CD4-positive, CD25-positive, alpha-beta regulatory T cell (primary cell): ENCODE results near the gene DOLK. TPM values are rescaled to one million over a fixed set of nuclear protein-coding genes. Genes with fewer than 3 reads are reported as not detected.

Experiments
- ATAC-seq, 2 donors: fragments of 150-1000 bp; cut with Tn5 transposase; one replicate each; pipeline ENCODE4 v1.10.0; 2021; ENCODE audit warnings: low read depth in 2 of 2, moderate number of reproducible peaks in 2 of 2, moderate library complexity in 1 of 2
- DNase-seq, 3 donors: peaks; one replicate each; pipeline versions ENCODE4 v3.0.0 to v3.0.0-alpha.2; 2012 to 2022; ENCODE audit warnings: mixed read lengths in 1 of 3
- H3K27ac ChIP-seq: one replicate; pipeline ENCODE4 v1.7.0; 2013; ENCODE audit warnings: mild to moderate bottlenecking, low read length; ENCODE audit not compliant: insufficient read depth, poor library complexity, severe bottlenecking
- H3K27me3 ChIP-seq: one replicate; pipeline ENCODE4 v1.7.0; 2013; ENCODE audit warnings: low read length; ENCODE audit not compliant: control insufficient read depth, insufficient read depth
- H3K36me3 ChIP-seq: one replicate; pipeline ENCODE4 v1.7.0; 2013; ENCODE audit warnings: mild to moderate bottlenecking, low read length, moderate library complexity; ENCODE audit not compliant: control insufficient read depth, insufficient read depth
- H3K4me1 ChIP-seq: 2 replicates; pipeline ENCODE4 v1.7.0; 2013; ENCODE audit warnings: mild to moderate bottlenecking, low read length; ENCODE audit not compliant: insufficient read depth, control insufficient read depth, poor library complexity, severe bottlenecking
- H3K4me3 ChIP-seq: one replicate; pipeline ENCODE4 v1.7.0; 2013; ENCODE audit warnings: low read depth, mild to moderate bottlenecking, low read length, moderate library complexity
- H3K9me3 ChIP-seq, 2 experiments: 1 replicate in 1 of 2; 2 replicates in 1 of 2; pipeline ENCODE4 v1.7.0; 2013; ENCODE audit warnings: low read length in 2 of 2, mild to moderate bottlenecking in 1 of 2, moderate library complexity in 1 of 2; ENCODE audit not compliant: control insufficient read depth in 2 of 2
- H3K27ac Mint-ChIP-seq, 3 donors: one replicate each; pipeline ENCODE4 v1.8.0; 2020 to 2022; ENCODE audit warnings: mild to moderate bottlenecking in 3 of 3, mixed read lengths in 3 of 3, moderate library complexity in 2 of 3
- H3K27me3 Mint-ChIP-seq: one replicate; pipeline ENCODE4 v1.8.0; 2022; ENCODE audit warnings: mild to moderate bottlenecking, mixed read lengths
- H3K36me3 Mint-ChIP-seq: one replicate; pipeline ENCODE4 v1.8.0; 2020; ENCODE audit warnings: mixed read lengths
- H3K4me1 Mint-ChIP-seq, 4 donors: one replicate each; pipeline ENCODE4 v1.8.0; 2020 to 2022; ENCODE audit warnings: mixed read lengths in 4 of 4, mild to moderate bottlenecking in 1 of 4
- H3K4me3 Mint-ChIP-seq, 4 donors: one replicate each; pipeline ENCODE4 v1.8.0; 2020 to 2022; ENCODE audit warnings: mild to moderate bottlenecking in 4 of 4, mixed read lengths in 4 of 4, moderate library complexity in 3 of 4
- H3K9me3 Mint-ChIP-seq, 7 donors: one replicate each; pipeline ENCODE4 v1.8.0; 2020 to 2022; ENCODE audit warnings: mixed read lengths in 7 of 7, mild to moderate bottlenecking in 3 of 7, moderate library complexity in 2 of 7
- polyA plus RNA-seq, 4 donors: library from polyadenylated mRNA; unstranded; fragments of 300-500 nt; fragmentation: Illumina TruSeq; gene quantifications; one replicate each; pipeline ENCODE4 v1.2.3, GENCODE V29; 2021
- total RNA-seq: library from RNA; stranded (reverse); gene quantifications from one replicate; pipeline ENCODE4 v1.2.3, GENCODE V29; 2022

Gene DOLK
- total and polyA plus RNA-seq, 5 donors from 2014 or later: 6.1 to 12.3 (median 9.4) TPM

DNA sequence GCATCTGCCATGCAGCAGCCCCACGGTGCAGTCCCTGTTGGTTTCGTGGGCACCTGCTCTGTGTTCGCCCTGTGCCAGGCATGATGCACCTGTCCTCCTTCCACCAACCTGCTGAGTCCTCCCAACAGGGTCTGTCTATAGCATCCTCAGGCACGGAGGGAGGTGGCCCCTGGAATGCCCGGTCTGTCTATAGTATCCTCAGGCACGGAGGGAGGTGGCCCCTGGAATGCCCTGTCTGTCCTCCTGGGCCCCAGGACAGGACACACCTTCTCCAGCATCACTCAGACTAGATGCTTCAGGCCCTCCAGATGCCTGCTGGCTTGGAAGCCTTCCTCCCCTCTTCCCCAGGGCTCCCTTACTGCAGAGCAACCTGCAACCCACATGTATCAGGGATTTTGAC lies 36.5 kb downstream of the DOLK start:
- peaks cover 60% of the 10 kb centered on the region for H3K36me3 ChIP-seq

GRCh38 chr9:128909859-128910258 lies 37.5 kb downstream of the DOLK start:
- Mint-ChIP-seq H3K4me3 (no peak overlapping the region), H3K27me3 (no peaks in the 10 kb centered on the region), H3K36me3 (peaks cover 29% of the 10 kb centered on the region), H3K27ac (peak overlapping the region in 1 of 3 donors; percentile 84), H3K4me1 (peaks cover 0 to 79% (median 34%) of the 10 kb centered on the region in 4 donors), H3K9me3 (peaks cover 0 to 2% (median 0%) of the 10 kb centered on the region in 7 donors)
- ATAC-seq (no peak), DNase-seq (no peak)
- Histone ChIP-seq H3K27me3 (no peaks in the 10 kb centered on the region), H3K4me3 (no peak overlapping the region), H3K36me3 (peaks cover 56% of the 10 kb centered on the region), H3K27ac (no peak overlapping the region), H3K4me1 (peaks cover 43% of the 10 kb centered on the region), H3K9me3 (no peaks in the 10 kb centered on the region)

More for the DNA sequence above, 36.5 kb downstream of the DOLK start:
- H3K27me3 Mint-ChIP-seq: no peaks in the 10 kb centered on the region
- peaks cover 0 to 2% (median 0%) of the 10 kb centered on the region in 7 donors for H3K9me3 Mint-ChIP-seq
- peaks cover 32% of the 10 kb centered on the region for H3K36me3 Mint-ChIP-seq
- peak overlapping the region in 1 of 4 donors; percentile 12 for H3K4me3 Mint-ChIP-seq
- Histone ChIP-seq H3K4me3 (no peak overlapping the region), H3K27me3 (no peaks in the 10 kb centered on the region), H3K4me1 (peaks cover 33% of the 10 kb centered on the region), H3K9me3 (no peaks in the 10 kb centered on the region), H3K27ac (no peak overlapping the region)
- ATAC-seq: no peak
- H3K27ac Mint-ChIP-seq: peak overlapping the region in 2 of 3 donors; percentile 45 to 83
- peaks cover 0 to 77% (median 26%) of the 10 kb centered on the region in 4 donors for H3K4me1 Mint-ChIP-seq
- DNase-seq: no peak

GRCh38 chr9:128908372-128908771 lies 39.0 kb downstream of the DOLK start:
- Mint-ChIP-seq H3K9me3 (peaks cover 0 to 2% (median 0%) of the 10 kb centered on the region in 7 donors), H3K36me3 (peaks cover 29% of the 10 kb centered on the region), H3K27ac (peak overlapping the region in 1 of 3 donors; percentile 42), H3K4me1 (peaks cover 0 to 77% (median 37%) of the 10 kb centered on the region in 4 donors), H3K4me3 (peak overlapping the region in 1 of 4 donors; percentile 8), H3K27me3 (no peaks in the 10 kb centered on the region)
- no peaks in the 10 kb centered on the region for H3K9me3 ChIP-seq
- H3K27me3 ChIP-seq: no peaks in the 10 kb centered on the region
- no peak for ATAC-seq
- H3K4me3 ChIP-seq: no peak overlapping the region
- no peak for DNase-seq
- H3K4me1 ChIP-seq: peaks cover 56% of the 10 kb centered on the region
- no peak overlapping the region for H3K27ac ChIP-seq
- H3K36me3 ChIP-seq: peaks cover 45% of the 10 kb centered on the region

DNA sequence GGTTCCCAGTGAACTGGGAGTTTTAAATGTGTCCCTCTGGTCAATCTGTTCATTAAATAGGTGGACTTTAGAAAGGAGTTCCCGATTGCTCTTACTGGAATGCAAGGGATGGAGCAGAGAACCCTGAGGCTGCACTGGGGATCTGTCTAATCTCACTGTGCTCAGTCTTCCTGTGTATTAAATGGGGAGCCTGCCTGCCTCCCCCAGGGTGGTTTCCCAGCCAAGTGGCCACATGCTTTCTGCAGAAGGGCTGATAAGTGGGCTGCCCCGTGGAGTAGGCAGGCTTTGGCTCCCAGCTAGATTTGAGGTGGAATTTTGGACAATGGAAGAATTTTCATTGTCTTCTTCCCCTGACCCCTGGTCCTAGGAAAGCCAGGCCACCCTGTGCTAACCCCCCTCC lies 40.7 kb downstream of the DOLK start:
- no peak overlapping the region for H3K4me3 ChIP-seq
- peaks cover 56% of the 10 kb centered on the region for H3K4me1 ChIP-seq
- peaks cover 36% of the 10 kb centered on the region for H3K36me3 ChIP-seq
- peaks cover 20% of the 10 kb centered on the region for H3K36me3 Mint-ChIP-seq
- H3K4me3 Mint-ChIP-seq: peak overlapping the region in 1 of 4 donors; percentile 54
- no peak overlapping the region for H3K27ac ChIP-seq
- H3K27ac Mint-ChIP-seq: peak overlapping the region; percentile 52 to 96 (median 91)
- H3K27me3 ChIP-seq: no peaks in the 10 kb centered on the region
- DNase-seq: no peak
- peaks cover 0 to 2% (median 0%) of the 10 kb centered on the region in 7 donors for H3K9me3 Mint-ChIP-seq
- no peak for ATAC-seq
- peaks cover 6 to 77% (median 33%) of the 10 kb centered on the region in 4 donors for H3K4me1 Mint-ChIP-seq
- H3K9me3 ChIP-seq: no peaks in the 10 kb centered on the region
- H3K27me3 Mint-ChIP-seq: no peaks in the 10 kb centered on the region

DNA sequence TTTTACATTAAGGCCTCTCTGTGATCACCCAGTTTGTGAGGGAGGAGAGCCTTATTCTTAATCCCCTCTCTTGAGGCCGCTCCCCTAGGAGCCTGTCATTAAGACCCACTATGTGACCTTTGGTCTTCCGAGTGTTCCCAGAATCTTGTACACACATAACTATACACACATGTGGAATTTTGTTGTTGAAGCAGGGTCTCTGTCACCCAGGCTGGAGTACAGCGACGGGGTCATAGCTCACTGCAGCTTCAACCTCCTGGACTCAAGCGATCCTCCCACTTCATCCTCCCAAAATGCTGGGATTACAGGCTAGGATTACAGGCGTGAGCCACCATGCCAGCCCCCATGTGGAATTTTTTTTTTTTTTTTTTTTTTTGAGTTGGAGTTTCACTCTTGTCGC lies 41.4 kb downstream of the DOLK start:
- ATAC-seq: no peak
- Mint-ChIP-seq H3K9me3 (peaks cover 0 to 2% (median 0%) of the 10 kb centered on the region in 7 donors), H3K27ac (peak overlapping the region; percentile 43 to 79 (median 72)), H3K4me1 (peaks cover 6 to 77% (median 29%) of the 10 kb centered on the region in 4 donors), H3K27me3 (no peaks in the 10 kb centered on the region), H3K36me3 (peaks cover 20% of the 10 kb centered on the region), H3K4me3 (peak overlapping the region; percentile 5 to 68 (median 46))
- Histone ChIP-seq H3K36me3 (peaks cover 33% of the 10 kb centered on the region), H3K27me3 (no peaks in the 10 kb centered on the region), H3K9me3 (no peaks in the 10 kb centered on the region), H3K4me3 (no peak overlapping the region), H3K4me1 (peaks cover 56% of the 10 kb centered on the region), H3K27ac (peak overlapping the region; percentile 57)
- no peak for DNase-seq

DNA sequence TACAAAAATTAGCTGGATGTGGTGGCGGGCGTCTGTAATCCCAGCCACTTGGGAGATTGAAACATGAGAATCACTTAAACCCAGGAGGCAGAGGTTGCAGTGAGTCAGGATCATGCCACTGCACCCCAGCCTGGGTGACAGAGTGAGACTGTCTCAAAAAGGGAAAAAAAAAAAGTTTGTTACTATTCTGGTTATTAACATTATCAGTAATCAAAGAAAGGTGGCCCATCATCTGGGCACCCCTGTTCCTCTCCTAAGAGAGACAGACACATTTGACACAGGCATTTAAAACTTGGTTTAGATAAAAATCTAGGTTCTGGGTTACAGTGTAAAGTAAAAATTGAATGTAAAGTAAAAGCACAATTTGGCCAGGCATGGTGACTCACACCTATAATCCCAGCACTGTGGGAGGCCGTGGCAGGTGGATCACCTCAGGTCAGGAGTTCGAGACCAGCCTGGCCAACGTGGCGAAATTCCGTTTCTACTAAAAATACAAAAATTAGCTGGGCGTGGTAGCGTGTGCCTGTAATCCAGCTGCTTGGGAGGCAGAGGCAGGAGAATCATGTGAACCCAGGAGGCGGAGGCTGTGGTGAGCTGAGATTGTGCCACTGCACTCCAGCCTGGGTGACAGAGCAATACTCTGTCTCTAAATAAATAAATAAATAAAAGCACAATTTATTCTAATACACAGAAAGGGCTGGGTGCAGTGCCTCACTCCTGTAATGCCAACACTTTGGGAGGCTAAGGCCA lies 43.4 kb downstream of the DOLK start:
- peak overlapping the region; percentile 91 for H3K27ac ChIP-seq
- no peaks in the 10 kb centered on the region for H3K27me3 ChIP-seq
- peaks cover 23% of the 10 kb centered on the region for H3K36me3 ChIP-seq
- DNase-seq (no peak), ATAC-seq (no peak)
- Mint-ChIP-seq H3K27ac (peak overlapping the region; percentile 95 to 99 (median 98)), H3K27me3 (no peaks in the 10 kb centered on the region), H3K9me3 (no peaks in the 10 kb centered on the region), H3K36me3 (peaks cover 20% of the 10 kb centered on the region), H3K4me3 (peak overlapping the region; percentile 57 to 66 (median 64)), H3K4me1 (peaks cover 10 to 84% (median 38%) of the 10 kb centered on the region in 4 donors)
- no peak overlapping the region for H3K4me3 ChIP-seq
- peaks cover 67% of the 10 kb centered on the region for H3K4me1 ChIP-seq
- H3K9me3 ChIP-seq: no peaks in the 10 kb centered on the region

DNA sequence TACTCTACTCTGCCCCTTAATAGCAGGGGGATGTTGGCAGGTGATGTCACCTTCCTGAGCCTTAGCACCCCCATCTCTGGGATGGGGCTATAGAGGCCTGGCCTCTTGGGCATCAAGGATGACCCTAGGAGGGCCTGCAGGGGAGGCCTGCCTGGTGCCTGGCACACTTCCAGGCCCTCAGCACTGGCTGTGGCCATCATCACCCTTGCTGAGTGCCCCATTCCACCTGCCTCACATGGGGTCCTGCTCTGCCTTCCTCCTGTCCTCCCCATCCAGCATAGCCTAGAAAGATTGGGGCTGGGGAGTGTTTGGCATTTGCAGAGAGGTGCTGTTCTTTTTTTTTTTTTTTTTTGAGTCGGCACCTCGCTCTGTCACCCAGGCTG lies 44.3 kb downstream of the DOLK start:
- Mint-ChIP-seq H3K4me1 (peaks cover 15 to 91% (median 41%) of the 10 kb centered on the region in 4 donors), H3K9me3 (no peaks in the 10 kb centered on the region), H3K4me3 (peak overlapping the region; percentile 83 to 99 (median 90)), H3K36me3 (peaks cover 17% of the 10 kb centered on the region), H3K27ac (peak overlapping the region; percentile 95 to 99 (median 98)), H3K27me3 (no peaks in the 10 kb centered on the region)
- Histone ChIP-seq H3K27me3 (no peaks in the 10 kb centered on the region), H3K9me3 (no peaks in the 10 kb centered on the region), H3K36me3 (peaks cover 13% of the 10 kb centered on the region), H3K4me3 (peak overlapping the region; percentile 19), H3K27ac (peak overlapping the region; percentile 91), H3K4me1 (peaks cover 77% of the 10 kb centered on the region)
- ATAC-seq: no peak
- no peak for DNase-seq
